Measurements from ENCODE around the gene AGER.

- no peak for TF ChIP-seq CTCF (IDR thresholded peaks at IDR 0.05)
- TF ChIP-seq POLR2A (IDR thresholded peaks at IDR 0.05), result no peak
Measured at GRCh38 chr6:32131439-32131948, 52.6 kb downstream of the AGER start.
